HL-60 (cell line): ENCODE results near the gene DHX35.

Source experiments
- DNase-seq, 2 experiments: peaks; one replicate each; pipeline ENCODE4 v3.0.0-alpha.2; 2010 to 2020; ENCODE audit warnings: low read depth in 1 of 2, low spot score in 1 of 2
- H3K27ac ChIP-seq: fragments of 250-450 bp; sonication (Bioruptor Pico); replicated peaks from 2 replicates; pipeline ENCODE4 v1.5.1; 2020; ENCODE audit warnings: mild to moderate bottlenecking, moderate library complexity
- H3K27me3 ChIP-seq: fragments of 250-450 bp; sonication (Bioruptor Pico); 2 replicates; pipeline ENCODE4 v1.5.1; 2021; ENCODE audit warnings: mild to moderate bottlenecking, moderate library complexity; ENCODE audit not compliant: insufficient read depth, poor library complexity, severe bottlenecking
- H3K4me3 ChIP-seq: replicated peaks from 2 replicates; pipeline ENCODE4 v1.5.1; 2011; ENCODE audit warnings: mild to moderate bottlenecking, control low read depth, low read length; ENCODE audit not compliant: insufficient read depth
- GABPA ChIP-seq: IDR thresholded peaks from 2 replicates; pipeline ENCODE4 v1.6.1; 2012; ENCODE audit warnings: low read depth
- POLR2AphosphoS5 ChIP-seq: IDR thresholded peaks from 2 replicates; pipeline ENCODE4 v1.6.1; 2012; ENCODE audit warnings: low read depth
- SPI1 ChIP-seq: IDR thresholded peaks from 2 replicates; pipeline ENCODE4 v1.6.1; 2012; ENCODE audit warnings: low read depth, mild to moderate bottlenecking, borderline replicate concordance
- TF ChIP-seq, protein P1 (sequence below): IDR thresholded peaks from 2 replicates; pipeline ENCODE4 v1.6.1; 2012; ENCODE audit warnings: low read depth; ENCODE audit not compliant: insufficient replicate concordance
- TF ChIP-seq, protein P2 (sequence below): IDR thresholded peaks from one replicate; pipeline ENCODE4 v1.5.1; 2011; ENCODE audit warnings: low read length, control low read depth, inconsistent platforms; ENCODE audit not compliant: insufficient read depth

Gene DHX35

DNA sequence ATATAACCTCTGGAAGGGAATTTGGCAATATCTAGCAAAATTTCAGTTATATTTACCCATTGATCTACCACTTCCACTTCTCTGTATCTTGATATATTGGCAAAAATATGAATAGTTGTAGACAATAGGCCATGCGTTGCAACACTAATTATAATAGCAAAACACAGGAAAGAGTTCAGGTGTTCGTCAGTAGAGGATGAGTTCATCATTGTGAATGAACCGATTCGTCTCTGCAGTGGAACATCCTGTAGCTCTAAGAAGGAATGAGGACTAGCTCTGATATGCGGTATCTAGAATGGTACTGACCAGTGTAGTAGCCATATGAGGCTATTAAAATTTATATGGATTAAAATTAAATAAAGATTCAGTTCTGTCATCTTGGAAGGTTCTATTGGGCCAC lies 27.6 kb upstream of the DHX35 start:
- DNase-seq: no peak
- no peaks in the 10 kb centered on the region for H3K27me3 ChIP-seq
- TF ChIP-seq, protein P1, sequence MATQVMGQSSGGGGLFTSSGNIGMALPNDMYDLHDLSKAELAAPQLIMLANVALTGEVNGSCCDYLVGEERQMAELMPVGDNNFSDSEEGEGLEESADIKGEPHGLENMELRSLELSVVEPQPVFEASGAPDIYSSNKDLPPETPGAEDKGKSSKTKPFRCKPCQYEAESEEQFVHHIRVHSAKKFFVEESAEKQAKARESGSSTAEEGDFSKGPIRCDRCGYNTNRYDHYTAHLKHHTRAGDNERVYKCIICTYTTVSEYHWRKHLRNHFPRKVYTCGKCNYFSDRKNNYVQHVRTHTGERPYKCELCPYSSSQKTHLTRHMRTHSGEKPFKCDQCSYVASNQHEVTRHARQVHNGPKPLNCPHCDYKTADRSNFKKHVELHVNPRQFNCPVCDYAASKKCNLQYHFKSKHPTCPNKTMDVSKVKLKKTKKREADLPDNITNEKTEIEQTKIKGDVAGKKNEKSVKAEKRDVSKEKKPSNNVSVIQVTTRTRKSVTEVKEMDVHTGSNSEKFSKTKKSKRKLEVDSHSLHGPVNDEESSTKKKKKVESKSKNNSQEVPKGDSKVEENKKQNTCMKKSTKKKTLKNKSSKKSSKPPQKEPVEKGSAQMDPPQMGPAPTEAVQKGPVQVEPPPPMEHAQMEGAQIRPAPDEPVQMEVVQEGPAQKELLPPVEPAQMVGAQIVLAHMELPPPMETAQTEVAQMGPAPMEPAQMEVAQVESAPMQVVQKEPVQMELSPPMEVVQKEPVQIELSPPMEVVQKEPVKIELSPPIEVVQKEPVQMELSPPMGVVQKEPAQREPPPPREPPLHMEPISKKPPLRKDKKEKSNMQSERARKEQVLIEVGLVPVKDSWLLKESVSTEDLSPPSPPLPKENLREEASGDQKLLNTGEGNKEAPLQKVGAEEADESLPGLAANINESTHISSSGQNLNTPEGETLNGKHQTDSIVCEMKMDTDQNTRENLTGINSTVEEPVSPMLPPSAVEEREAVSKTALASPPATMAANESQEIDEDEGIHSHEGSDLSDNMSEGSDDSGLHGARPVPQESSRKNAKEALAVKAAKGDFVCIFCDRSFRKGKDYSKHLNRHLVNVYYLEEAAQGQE: no peak
- TF ChIP-seq POLR2AphosphoS5: no peak
- TF ChIP-seq, protein P2, sequence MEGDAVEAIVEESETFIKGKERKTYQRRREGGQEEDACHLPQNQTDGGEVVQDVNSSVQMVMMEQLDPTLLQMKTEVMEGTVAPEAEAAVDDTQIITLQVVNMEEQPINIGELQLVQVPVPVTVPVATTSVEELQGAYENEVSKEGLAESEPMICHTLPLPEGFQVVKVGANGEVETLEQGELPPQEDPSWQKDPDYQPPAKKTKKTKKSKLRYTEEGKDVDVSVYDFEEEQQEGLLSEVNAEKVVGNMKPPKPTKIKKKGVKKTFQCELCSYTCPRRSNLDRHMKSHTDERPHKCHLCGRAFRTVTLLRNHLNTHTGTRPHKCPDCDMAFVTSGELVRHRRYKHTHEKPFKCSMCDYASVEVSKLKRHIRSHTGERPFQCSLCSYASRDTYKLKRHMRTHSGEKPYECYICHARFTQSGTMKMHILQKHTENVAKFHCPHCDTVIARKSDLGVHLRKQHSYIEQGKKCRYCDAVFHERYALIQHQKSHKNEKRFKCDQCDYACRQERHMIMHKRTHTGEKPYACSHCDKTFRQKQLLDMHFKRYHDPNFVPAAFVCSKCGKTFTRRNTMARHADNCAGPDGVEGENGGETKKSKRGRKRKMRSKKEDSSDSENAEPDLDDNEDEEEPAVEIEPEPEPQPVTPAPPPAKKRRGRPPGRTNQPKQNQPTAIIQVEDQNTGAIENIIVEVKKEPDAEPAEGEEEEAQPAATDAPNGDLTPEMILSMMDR: no peak
- H3K27ac ChIP-seq: no peak overlapping the region
- H3K4me3 ChIP-seq: no peak overlapping the region

DNA sequence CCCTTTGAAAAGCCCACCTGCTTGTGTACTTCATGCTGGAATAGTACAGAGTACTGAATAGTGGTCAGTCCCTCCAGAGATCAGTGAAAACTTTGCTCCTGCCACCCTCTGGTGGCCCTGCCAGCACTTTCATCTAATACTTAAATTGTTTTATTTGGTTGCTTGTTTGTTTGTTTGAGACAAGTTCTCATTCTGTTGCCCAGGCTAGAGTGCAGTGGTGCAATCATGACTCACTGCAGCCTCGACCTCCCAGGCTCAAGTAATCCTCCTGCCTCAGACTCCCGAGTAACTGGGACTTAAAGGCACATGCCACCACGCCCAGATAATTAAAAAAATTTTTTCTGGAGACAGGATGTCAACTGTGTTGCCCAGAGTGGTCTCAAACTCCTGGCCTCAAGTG lies 26.9 kb upstream of the DHX35 start:
- H3K4me3 ChIP-seq: no peak overlapping the region
- H3K27ac ChIP-seq: no peak overlapping the region
- no peak for DNase-seq
- TF ChIP-seq POLR2AphosphoS5 (no peak), GABPA (no peak)
- TF ChIP-seq, protein P2: no peak
- no peaks in the 10 kb centered on the region for H3K27me3 ChIP-seq

DNA sequence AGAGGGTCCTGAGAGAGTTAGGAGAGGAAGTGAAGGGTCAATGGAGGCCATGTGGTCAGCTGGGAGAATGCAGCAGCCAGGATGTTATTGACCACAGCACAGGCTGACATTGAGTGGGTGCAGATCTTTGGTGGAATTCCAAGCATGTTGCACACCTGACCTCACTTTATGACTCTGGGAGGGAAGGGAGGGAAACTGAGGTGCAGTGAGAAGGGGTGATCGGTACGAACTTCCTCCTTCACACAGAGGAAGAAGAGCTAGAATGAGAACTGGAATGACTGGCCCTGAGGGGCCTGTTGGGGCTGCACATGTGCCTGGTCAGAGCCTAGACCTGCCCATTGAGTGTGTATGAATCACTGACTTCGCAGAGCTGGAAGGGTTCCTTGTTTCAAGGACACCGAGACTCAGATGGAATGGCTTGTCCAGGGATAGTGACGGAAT lies 26.2 kb upstream of the DHX35 start:
- Histone ChIP-seq H3K27me3 (no peaks in the 10 kb centered on the region), H3K4me3 (no peak overlapping the region), H3K27ac (no peak overlapping the region)
- TF ChIP-seq POLR2AphosphoS5: no peak
- TF ChIP-seq SPI1: no peak
- TF ChIP-seq, protein P1: no peak
- TF ChIP-seq, protein P2: no peak
- no peak for TF ChIP-seq GABPA
- no peak for DNase-seq

DNA sequence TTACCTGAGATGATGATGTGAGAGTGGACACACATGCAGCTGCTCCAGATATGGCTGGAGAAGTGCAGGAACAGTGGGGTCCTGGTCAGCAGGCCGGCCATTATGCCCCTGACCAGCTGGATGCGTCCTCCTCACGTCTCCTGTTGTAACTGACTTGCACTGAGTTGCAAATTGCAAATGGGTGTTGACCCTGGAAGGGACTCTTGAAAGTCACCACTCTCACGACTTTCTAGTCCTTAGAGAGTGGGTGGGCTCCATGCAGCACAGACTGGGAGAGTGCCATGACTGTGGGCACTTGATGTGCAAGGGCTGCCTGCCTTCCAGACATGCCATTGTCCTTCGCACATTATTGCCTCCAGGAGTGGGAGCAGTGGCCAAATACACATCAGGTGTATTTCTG lies 25.1 kb upstream of the DHX35 start:
- no peak for DNase-seq
- Histone ChIP-seq H3K4me3 (no peak overlapping the region), H3K27ac (no peak overlapping the region), H3K27me3 (no peaks in the 10 kb centered on the region)
- no peak for TF ChIP-seq SPI1
- no peak for TF ChIP-seq GABPA
- no peak for TF ChIP-seq POLR2AphosphoS5
- TF ChIP-seq, protein P2: no peak
- TF ChIP-seq, protein P1: no peak
